Left lung (tissue), 10 donors: Measurements from ENCODE around the gene HDAC4. TPM values are rescaled to one million over a fixed set of nuclear protein-coding genes. Genes with fewer than 3 reads are reported as not detected.

Source experiments
- ATAC-seq: fragments of 200-7000 bp; cut with Tn5 transposase; one replicate; pipeline ENCODE4 v1.9.1; 2020; ENCODE audit warnings: moderate library complexity
- DNase-seq, 4 donors: peaks; one replicate each; pipeline ENCODE4 v3.0.0-alpha.2; 2013 to 2020
- H3K27ac ChIP-seq, 2 donors: fragments of 200-600 bp; sonication (generic) in 1 of 2; one replicate each; pipeline versions ENCODE4 v1.5.0 to v1.8.0; 2020 to 2021
- H3K27me3 ChIP-seq, 2 donors: fragments of 200-600 bp; sonication (generic) in 1 of 2; one replicate each; pipeline versions ENCODE4 v1.5.0 to v1.8.0; 2020 to 2021
- H3K36me3 ChIP-seq, 2 donors: fragments of 200-600 bp; sonication (generic) in 1 of 2; one replicate each; pipeline versions ENCODE4 v1.5.0 to v1.8.0; 2020 to 2021
- H3K4me1 ChIP-seq, 2 donors: fragments of 200-600 bp; one replicate each; pipeline ENCODE4 v1.8.0; 2021
- H3K4me3 ChIP-seq, 2 donors: fragments of 200-600 bp; sonication (generic) in 1 of 2; one replicate each; pipeline versions ENCODE4 v1.5.0 to v1.8.0; 2020 to 2021; ENCODE audit warnings: mild to moderate bottlenecking in 1 of 2
- H3K9me3 ChIP-seq, 2 donors: fragments of 200-600 bp; sonication (generic) in 1 of 2; one replicate each; pipeline versions ENCODE4 v1.5.0 to v1.8.0; 2020 to 2021
- intact Hi-C, 2 donors: fragments of 100-400 bp; cut with DNase I; formaldehyde crosslinking; loops; one replicate each; pipeline versions ENCODE4 v1.11.2 to v1.14.2; 2022
- polyA plus RNA-seq, 6 donors: library from polyadenylated mRNA; unstranded; fragments of 120-200 nt; gene quantifications; one replicate each; pipeline ENCODE4 v1.2.1, GENCODE V29; 2013; ENCODE audit not compliant: insufficient read length in 6 of 6
- total RNA-seq, 2 donors: library from RNA; stranded (reverse); fragmentation: NEBNext Ultra II Directional; extraction: Animal tissue kit (Norgen Biotek cat#: 25700); gene quantifications; one replicate each; pipeline ENCODE4 v1.2.1, GENCODE V29; 2021
- TF ChIP-seq, protein P1 (sequence below), 2 donors: fragments of 200-600 bp; sonication (generic) in 1 of 2; IDR thresholded peaks; one replicate each; pipeline versions ENCODE4 v1.5.0 to v1.8.0; 2021; ENCODE audit warnings: antibody characterized with exemption in 2 of 2
- donor health status: DM: no; HTN: yes; CAD: no.
- donor health status: DM: no; HTN: no; CAD: no.

The HDAC4 gene
- total and polyA plus RNA-seq, 8 donors: 9.9 to 36.8 (median 12.8) TPM

DNA sequence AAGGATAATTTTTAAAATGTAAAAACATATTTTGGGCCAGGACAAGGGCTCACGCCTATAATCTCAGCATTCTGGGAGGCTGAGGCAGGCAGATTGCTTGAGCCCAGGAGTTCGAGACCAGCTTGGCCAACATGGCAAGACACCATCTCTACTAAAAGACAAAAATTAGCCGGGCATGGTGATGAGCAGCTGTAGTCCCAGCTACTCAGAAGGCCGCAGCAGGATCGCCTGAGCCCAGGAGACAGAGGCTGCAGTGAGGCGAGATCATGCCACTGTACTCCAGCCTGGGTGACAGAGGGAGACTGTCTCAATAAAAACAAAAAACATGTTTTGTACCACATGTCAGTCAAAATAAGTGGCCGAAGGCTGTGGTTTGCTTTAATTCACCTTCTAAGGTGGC lies 122.5 kb downstream of the HDAC4 start:
- intact Hi-C loops: no loop called here
- peaks cover 20 to 72% of the 10 kb centered on the region in 2 donors for H3K4me1 ChIP-seq
- ATAC-seq (no peak), DNase-seq (no peak)
- H3K36me3 ChIP-seq: no peaks in the 10 kb centered on the region
- TF ChIP-seq, protein P1, sequence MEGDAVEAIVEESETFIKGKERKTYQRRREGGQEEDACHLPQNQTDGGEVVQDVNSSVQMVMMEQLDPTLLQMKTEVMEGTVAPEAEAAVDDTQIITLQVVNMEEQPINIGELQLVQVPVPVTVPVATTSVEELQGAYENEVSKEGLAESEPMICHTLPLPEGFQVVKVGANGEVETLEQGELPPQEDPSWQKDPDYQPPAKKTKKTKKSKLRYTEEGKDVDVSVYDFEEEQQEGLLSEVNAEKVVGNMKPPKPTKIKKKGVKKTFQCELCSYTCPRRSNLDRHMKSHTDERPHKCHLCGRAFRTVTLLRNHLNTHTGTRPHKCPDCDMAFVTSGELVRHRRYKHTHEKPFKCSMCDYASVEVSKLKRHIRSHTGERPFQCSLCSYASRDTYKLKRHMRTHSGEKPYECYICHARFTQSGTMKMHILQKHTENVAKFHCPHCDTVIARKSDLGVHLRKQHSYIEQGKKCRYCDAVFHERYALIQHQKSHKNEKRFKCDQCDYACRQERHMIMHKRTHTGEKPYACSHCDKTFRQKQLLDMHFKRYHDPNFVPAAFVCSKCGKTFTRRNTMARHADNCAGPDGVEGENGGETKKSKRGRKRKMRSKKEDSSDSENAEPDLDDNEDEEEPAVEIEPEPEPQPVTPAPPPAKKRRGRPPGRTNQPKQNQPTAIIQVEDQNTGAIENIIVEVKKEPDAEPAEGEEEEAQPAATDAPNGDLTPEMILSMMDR (IDR thresholded peaks at IDR 0.05): no peak
- no peak overlapping the region for H3K4me3 ChIP-seq
- H3K27me3 ChIP-seq: no peaks in the 10 kb centered on the region
- no peaks in the 10 kb centered on the region for H3K9me3 ChIP-seq
- H3K27ac ChIP-seq: no peak overlapping the region

DNA sequence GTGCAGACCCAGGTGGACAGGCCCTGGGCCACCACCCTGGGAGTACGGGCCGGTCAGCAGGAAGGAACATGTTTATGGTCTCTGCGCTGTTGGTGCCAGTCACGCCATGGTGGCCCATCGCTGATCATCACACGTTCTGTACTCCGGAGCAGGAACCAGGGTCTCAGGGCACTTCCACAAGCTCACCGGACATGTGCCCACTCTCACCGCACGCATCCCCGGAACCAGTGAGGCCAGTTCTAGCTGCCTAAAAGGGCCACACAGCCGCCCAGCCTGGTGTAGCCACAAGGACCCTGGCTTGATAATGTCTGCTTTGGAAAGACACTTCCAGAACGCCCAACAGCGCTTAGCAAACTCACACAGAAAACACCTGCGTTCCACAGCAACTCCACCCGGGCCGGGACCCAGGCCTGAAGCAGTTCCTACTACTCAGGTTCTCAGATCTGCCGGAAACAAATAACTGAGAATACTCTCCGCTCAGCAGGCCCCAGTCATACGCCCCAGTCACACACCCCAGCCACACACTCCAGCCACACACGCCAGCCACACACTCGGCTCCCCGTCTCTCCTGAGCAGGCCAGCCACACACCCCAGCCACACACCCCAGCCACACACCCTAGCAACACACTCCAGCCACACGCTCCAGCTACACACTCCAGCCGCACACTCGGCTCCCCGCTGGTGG lies 123.3 kb downstream of the HDAC4 start:
- DNase-seq (no peak), ATAC-seq (no peak)
- H3K4me3 ChIP-seq: no peak overlapping the region
- H3K27me3 ChIP-seq: no peaks in the 10 kb centered on the region
- no peaks in the 10 kb centered on the region for H3K36me3 ChIP-seq
- intact Hi-C loops: no loop called here
- H3K4me1 ChIP-seq: peaks cover 20 to 76% of the 10 kb centered on the region in 2 donors
- H3K9me3 ChIP-seq: no peaks in the 10 kb centered on the region
- no peak overlapping the region for H3K27ac ChIP-seq
- TF ChIP-seq, protein P1 (IDR thresholded peaks at IDR 0.05): no peak

DNA sequence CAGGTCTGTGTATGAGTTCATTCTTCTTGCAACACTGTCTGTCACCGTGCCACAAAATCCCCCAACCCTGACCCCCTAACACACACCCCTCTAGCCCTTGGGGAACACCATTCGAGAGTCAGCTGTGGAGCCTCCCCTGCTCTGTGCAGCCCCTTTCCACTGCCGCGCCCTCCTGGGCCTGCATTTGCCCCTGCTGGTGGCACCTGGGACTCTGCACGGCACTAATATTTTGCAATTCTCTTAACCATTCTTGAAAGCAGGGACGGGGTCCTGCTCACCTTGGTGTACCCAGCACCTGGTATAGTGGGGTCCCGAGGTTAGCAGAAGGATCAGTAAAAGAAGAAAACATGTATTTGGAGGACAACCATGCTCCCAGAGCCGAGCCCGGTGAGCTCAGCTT lies 124.0 kb downstream of the HDAC4 start:
- Histone ChIP-seq H3K27ac (no peak overlapping the region), H3K9me3 (no peaks in the 10 kb centered on the region), H3K4me1 (peaks cover 20 to 79% of the 10 kb centered on the region in 2 donors), H3K36me3 (no peaks in the 10 kb centered on the region), H3K27me3 (no peaks in the 10 kb centered on the region), H3K4me3 (no peak overlapping the region)
- DNase-seq: no peak
- TF ChIP-seq, protein P1 (IDR thresholded peaks at IDR 0.05): no peak
- intact Hi-C loops: no loop called here
- ATAC-seq: no peak

DNA sequence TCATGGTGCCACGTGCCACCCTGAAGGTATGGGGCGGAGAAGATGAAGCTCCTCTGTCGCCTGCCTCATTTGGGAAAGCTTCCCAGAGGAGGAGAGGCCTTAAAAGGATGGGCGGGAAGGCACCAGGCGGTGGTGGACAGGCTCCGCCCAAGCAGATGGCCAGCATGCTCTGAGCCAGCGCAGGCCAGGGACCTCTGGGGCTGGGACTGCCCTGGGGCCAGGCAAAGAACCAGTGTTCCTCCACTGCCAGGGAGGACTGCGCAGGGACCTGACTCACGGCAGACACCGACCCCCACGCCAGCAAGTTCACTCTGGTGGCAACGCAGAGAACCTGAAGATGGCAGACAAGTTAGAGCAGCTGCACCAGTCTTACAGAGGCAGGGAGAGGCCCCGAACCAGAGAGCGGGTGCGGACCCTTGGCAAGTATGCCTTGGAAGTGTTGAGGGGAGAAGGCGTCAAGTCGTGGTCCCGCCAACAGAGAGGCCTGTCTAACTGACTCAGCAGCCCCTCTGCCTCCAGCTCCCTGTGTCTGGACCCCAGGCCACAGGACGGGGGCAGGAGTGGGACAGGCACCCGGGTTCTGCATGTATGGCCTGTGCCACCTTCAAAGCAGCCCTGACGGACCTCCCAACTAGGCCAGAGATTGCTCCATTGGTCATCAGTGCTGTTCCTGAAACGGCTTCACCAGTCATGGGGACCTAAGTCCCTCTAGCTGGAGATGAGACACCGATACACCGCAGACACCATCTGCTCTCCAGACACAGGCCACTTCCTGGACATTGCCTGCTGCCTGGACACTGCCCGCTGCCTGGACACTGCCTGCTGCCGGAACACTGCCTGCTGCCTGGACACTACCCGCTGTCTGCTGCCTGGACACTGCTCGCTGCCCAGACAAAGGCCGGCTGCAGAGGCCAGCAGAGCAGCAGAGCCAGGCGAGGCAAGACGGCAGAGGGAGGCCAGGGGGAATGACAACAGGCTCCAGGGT lies 124.7 kb downstream of the HDAC4 start:
- Histone ChIP-seq H3K9me3 (no peaks in the 10 kb centered on the region), H3K27ac (peak overlapping the region in 1 of 2 donors; percentile 92), H3K36me3 (no peaks in the 10 kb centered on the region), H3K4me3 (no peak overlapping the region), H3K4me1 (peaks cover 20 to 79% of the 10 kb centered on the region in 2 donors), H3K27me3 (no peaks in the 10 kb centered on the region)
- TF ChIP-seq, protein P1 (IDR thresholded peaks at IDR 0.05): no peak
- DNase-seq: peak in 1 of 4 donors; percentile 80
- peak; percentile 8 for ATAC-seq
- intact Hi-C loops: no loop called here
